Ovary (tissue), 3 donors: ENCODE data around the gene HCN4.

Experiments
- CTCF ChIP-seq, 3 donors: fragments of 450-650 bp in 2 of 3; fragments of 200-600 bp in 1 of 3; IDR thresholded peaks; one replicate each; pipeline versions ENCODE4 v1.5.1 to v1.8.0; 2016 to 2022; ENCODE audit warnings: antibody characterized with exemption in 3 of 3, mild to moderate bottlenecking in 1 of 3
- EP300 ChIP-seq: sonication (generic); formaldehyde crosslinking; IDR thresholded peaks from one replicate; pipeline ENCODE4 v1.6.1; 2017; ENCODE audit warnings: antibody characterized with exemption
- POLR2A ChIP-seq: fragments of 450-650 bp; IDR thresholded peaks from one replicate; pipeline ENCODE4 v1.6.1; 2017; ENCODE audit warnings: antibody characterized with exemption, mild to moderate bottlenecking, moderate library complexity
- donor health status: DM: no; HTN: no; CAD: no.

- no peak for TF ChIP-seq CTCF (IDR thresholded peaks at IDR 0.05)
- TF ChIP-seq EP300 = no peak
- TF ChIP-seq POLR2A = no peak
Observed at GRCh38 chr15:73359651-73360050, 9.1 kb downstream of the HCN4 start.
